ENCODE measurements around the gene RTF2.

GRCh38 chr20:56463428-56463827 lies 5.0 kb upstream of the RTF2 start:
- TF ChIP-seq CTCF (conservative IDR thresholded peaks at IDR 0.05; ENCODE audit: low read length) (no peak), EZH2phosphoT487 (IDR thresholded peaks at IDR 0.05; ENCODE audit: borderline replicate concordance) (no peak)

Measured in Loucy (cell line).